Gastroesophageal sphincter (tissue), 4 donors: Measurements from ENCODE around the gene HOXB2. TPM values are rescaled to one million over a fixed set of nuclear protein-coding genes. Genes with fewer than 3 reads are reported as not detected.

Source experiments
- ATAC-seq: fragments of 150-250 bp; one replicate; pipeline ENCODE4 v1.9.1; 2016; ENCODE audit warnings: mild to moderate bottlenecking, moderate library complexity
- H3K27ac ChIP-seq, 4 donors: fragments of 200-600 bp; sonication (generic) in 3 of 4; 1 replicate in 3 of 4; 2 replicates in 1 of 4; pipeline ENCODE4 v1.5.1; 2016 to 2019
- H3K27me3 ChIP-seq: fragments of 200-600 bp; sonication (generic); one replicate; pipeline ENCODE4 v1.5.1; 2019
- H3K36me3 ChIP-seq, 2 donors: fragments of 200-600 bp; sonication (generic); one replicate each; pipeline ENCODE4 v1.5.1; 2019; ENCODE audit warnings: control low read depth in 1 of 2
- H3K4me1 ChIP-seq, 3 donors: fragments of 200-600 bp; sonication (generic); 1 replicate in 2 of 3; 2 replicates in 1 of 3; pipeline ENCODE4 v1.5.1; 2016 to 2019; ENCODE audit warnings: control low read depth in 2 of 3
- H3K4me3 ChIP-seq, 2 donors: fragments of 200-600 bp; sonication (generic); one replicate each; pipeline ENCODE4 v1.5.1; 2019; ENCODE audit warnings: mild to moderate bottlenecking in 1 of 2, moderate library complexity in 1 of 2
- H3K9me3 ChIP-seq, 3 donors: fragments of 200-600 bp; sonication (generic); one replicate each; pipeline ENCODE4 v1.5.1; 2017 to 2019; ENCODE audit warnings: control low read depth in 2 of 3
- EP300 ChIP-seq: sonication (generic); formaldehyde crosslinking; IDR thresholded peaks from one replicate; pipeline ENCODE4 v1.6.1; 2017; ENCODE audit warnings: antibody characterized with exemption, mild to moderate bottlenecking
- POLR2A ChIP-seq, 2 donors: fragments of 450-650 bp; IDR thresholded peaks; one replicate each; pipeline ENCODE4 v1.6.1; 2017; ENCODE audit warnings: antibody characterized with exemption in 2 of 2, mild to moderate bottlenecking in 2 of 2, moderate library complexity in 1 of 2
- POLR2AphosphoS5 ChIP-seq: sonication (generic); formaldehyde crosslinking; IDR thresholded peaks from one replicate; pipeline ENCODE4 v1.6.1; 2017; ENCODE audit warnings: antibody characterized with exemption
- WGBS, 2 donors: methylation state at CpG; one replicate each; pipeline ENCODE4 v1.1.5; 2018; ENCODE audit warnings: low coverage in 1 of 2; 5-methylcytosine and 5-hydroxymethylcytosine counted together
- total RNA-seq, 4 donors: library from RNA; depleted of rRNA; stranded (reverse); fragments of >200 nt; gene quantifications; one replicate each; pipeline ENCODE4 v1.1.0, GENCODE V29; 2016
- TF ChIP-seq, protein P1 (sequence below), 4 experiments: fragments of 200-600 bp in 2 of 4; fragments of 450-650 bp in 2 of 4; sonication (generic) in 1 of 4; IDR thresholded peaks; one replicate each; pipeline ENCODE4 v1.5.1; 2017 to 2019; ENCODE audit warnings: antibody characterized with exemption in 4 of 4, mild to moderate bottlenecking in 2 of 4, moderate library complexity in 2 of 4

HOXB2 gene
- total RNA-seq, 4 donors from 2014 or later, result 28.7 to 65.2 (median 38.8) TPM

GRCh38 chr17:48497103-48497502, 47.8 kb downstream of the HOXB2 start:
- WGBS, 2 donors, result 56 to 67% methylated on average over 1 to 2 of the region's 2 CpGs

GRCh38 chr17:48494335-48494734, 50.6 kb downstream of the HOXB2 start:
- 65 to 87% methylated on average over 5 to 8 of the region's 8 CpGs for WGBS, 2 donors
- no peak overlapping the region for H3K27ac ChIP-seq
- ATAC-seq, result peak; percentile 38
- H3K27me3 ChIP-seq, result no peaks in the 10 kb centered on the region
- peaks cover 0 to 32% (median 3%) of the 10 kb centered on the region in 3 donors for H3K4me1 ChIP-seq
- no peaks in the 10 kb centered on the region for H3K9me3 ChIP-seq
- no peak overlapping the region for H3K4me3 ChIP-seq
- no peak for TF ChIP-seq POLR2A (IDR thresholded peaks at IDR 0.05)
- no peak for TF ChIP-seq POLR2AphosphoS5
- TF ChIP-seq, protein P1, sequence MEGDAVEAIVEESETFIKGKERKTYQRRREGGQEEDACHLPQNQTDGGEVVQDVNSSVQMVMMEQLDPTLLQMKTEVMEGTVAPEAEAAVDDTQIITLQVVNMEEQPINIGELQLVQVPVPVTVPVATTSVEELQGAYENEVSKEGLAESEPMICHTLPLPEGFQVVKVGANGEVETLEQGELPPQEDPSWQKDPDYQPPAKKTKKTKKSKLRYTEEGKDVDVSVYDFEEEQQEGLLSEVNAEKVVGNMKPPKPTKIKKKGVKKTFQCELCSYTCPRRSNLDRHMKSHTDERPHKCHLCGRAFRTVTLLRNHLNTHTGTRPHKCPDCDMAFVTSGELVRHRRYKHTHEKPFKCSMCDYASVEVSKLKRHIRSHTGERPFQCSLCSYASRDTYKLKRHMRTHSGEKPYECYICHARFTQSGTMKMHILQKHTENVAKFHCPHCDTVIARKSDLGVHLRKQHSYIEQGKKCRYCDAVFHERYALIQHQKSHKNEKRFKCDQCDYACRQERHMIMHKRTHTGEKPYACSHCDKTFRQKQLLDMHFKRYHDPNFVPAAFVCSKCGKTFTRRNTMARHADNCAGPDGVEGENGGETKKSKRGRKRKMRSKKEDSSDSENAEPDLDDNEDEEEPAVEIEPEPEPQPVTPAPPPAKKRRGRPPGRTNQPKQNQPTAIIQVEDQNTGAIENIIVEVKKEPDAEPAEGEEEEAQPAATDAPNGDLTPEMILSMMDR (IDR thresholded peaks at IDR 0.05), result no peak
- no peak for TF ChIP-seq EP300
- H3K36me3 ChIP-seq, result no peaks in the 10 kb centered on the region

More at GRCh38 chr17:48497103-48497502, 47.8 kb downstream of the HOXB2 start:
- ATAC-seq, result no peak
- peaks cover 0 to 37% (median 3%) of the 10 kb centered on the region in 3 donors for H3K4me1 ChIP-seq
- no peak for TF ChIP-seq EP300
- no peak for TF ChIP-seq POLR2AphosphoS5
- TF ChIP-seq, protein P1 (IDR thresholded peaks at IDR 0.05), result no peak
- no peak for TF ChIP-seq POLR2A (IDR thresholded peaks at IDR 0.05)
- H3K36me3 ChIP-seq, result no peaks in the 10 kb centered on the region
- no peak overlapping the region for H3K4me3 ChIP-seq
- H3K27ac ChIP-seq, result no peak overlapping the region
- H3K9me3 ChIP-seq, result no peaks in the 10 kb centered on the region
- H3K27me3 ChIP-seq, result no peaks in the 10 kb centered on the region

Other genes with a start within 250 kb of the HOXB2 start
- 10 to 100 TPM in 1 of 4 donors, 1 to 10 TPM in 2, not detected in 1; 1.1 to 12.1 (median 1.8) TPM for gene SKAP1, start 114.9 kb downstream of the HOXB2 start, total RNA-seq
- not detected for gene HOXB1, start 14.1 kb downstream of the HOXB2 start, total RNA-seq
- 10 to 100 TPM in 1 of 4 donors, 1 to 10 TPM in 3; 3.0 to 12.9 (median 6.9) TPM for gene HOXB4, start 33.2 kb upstream of the HOXB2 start, total RNA-seq
- 10 to 100 TPM; 11.4 to 48.7 (median 24.2) TPM for gene HOXB3, start 45.1 kb upstream of the HOXB2 start, total RNA-seq
- gene HOXB5, start 48.7 kb upstream of the HOXB2 start, total RNA-seq, result 1 to 10 TPM in 3 of 4 donors, under 1 TPM in 1; 0.27 to 2.7 (median 1.4) TPM
- gene HOXB6, start 59.9 kb upstream of the HOXB2 start, total RNA-seq, result 10 to 100 TPM in 1 of 4 donors, 1 to 10 TPM in 3; 4.9 to 40.1 (median 5.1) TPM
- gene HOXB7, start 65.9 kb upstream of the HOXB2 start, total RNA-seq, result 1 to 10 TPM in 3 of 4 donors, under 1 TPM in 1; 0.78 to 8.9 (median 3.0) TPM
- 1 to 10 TPM in 1 of 4 donors, under 1 TPM in 1, not detected in 2; 0.27 to 3.9 TPM for gene HOXB8, start 70.2 kb upstream of the HOXB2 start, total RNA-seq
- gene HOXB9, start 81.2 kb upstream of the HOXB2 start, total RNA-seq, result not detected
- gene PRAC1, start 177.4 kb upstream of the HOXB2 start, total RNA-seq, result not detected
- not detected for gene PRAC2, start 178.1 kb upstream of the HOXB2 start, total RNA-seq
- not detected for gene HOXB13, start 183.6 kb upstream of the HOXB2 start, total RNA-seq